T-helper 17 cell (primary cell): Measurements from ENCODE around the gene MAP7. TPM values are rescaled to one million over a fixed set of nuclear protein-coding genes. Genes with fewer than 3 reads are reported as not detected.
"Not testable (repeated sequence)": the region's sequence is repeated elsewhere in the genome, so short reads cannot be mapped to it uniquely, and the experiment has no call there.

Source experiments
- ATAC-seq: fragments of 150-1000 bp; cut with Tn5 transposase; 2 replicates; pipeline ENCODE4 v1.10.0; 2021; ENCODE audit warnings: mild to moderate bottlenecking, moderate library complexity
- DNase-seq, 3 donors: peaks; one replicate each; pipeline versions ENCODE4 v3.0.0 to v3.0.0-alpha.2; 2020 to 2021
- H3K9me3 ChIP-seq: one replicate; pipeline ENCODE4 v1.7.0; 2013; ENCODE audit warnings: low read length, mild to moderate bottlenecking; ENCODE audit not compliant: control insufficient read depth, poor library complexity, severe bottlenecking
- H3K27ac Mint-ChIP-seq: one replicate; pipeline ENCODE4 v1.8.0; 2022; ENCODE audit warnings: mild to moderate bottlenecking, moderate library complexity, mixed read lengths
- H3K27me3 Mint-ChIP-seq: one replicate; pipeline ENCODE4 v1.8.0; 2022; ENCODE audit warnings: mixed read lengths
- H3K36me3 Mint-ChIP-seq: one replicate; pipeline ENCODE4 v1.8.0; 2022; ENCODE audit warnings: low read depth, mixed read lengths
- H3K4me1 Mint-ChIP-seq: one replicate; pipeline ENCODE4 v1.8.0; 2022; ENCODE audit warnings: mild to moderate bottlenecking, mixed read lengths
- H3K4me3 Mint-ChIP-seq: one replicate; pipeline ENCODE4 v1.8.0; 2022; ENCODE audit warnings: mild to moderate bottlenecking, moderate library complexity, mixed read lengths
- total RNA-seq, 4 donors: library from RNA in 2 of 4; stranded (reverse) in 2 of 4; gene quantifications; one replicate each; pipeline ENCODE4 v1.2.3 and lab custom pipeline; 2022 to 2026

Gene MAP7
- total RNA-seq, 2 donors from 2014 or later, result 0.26 to 0.27 TPM

DNA sequence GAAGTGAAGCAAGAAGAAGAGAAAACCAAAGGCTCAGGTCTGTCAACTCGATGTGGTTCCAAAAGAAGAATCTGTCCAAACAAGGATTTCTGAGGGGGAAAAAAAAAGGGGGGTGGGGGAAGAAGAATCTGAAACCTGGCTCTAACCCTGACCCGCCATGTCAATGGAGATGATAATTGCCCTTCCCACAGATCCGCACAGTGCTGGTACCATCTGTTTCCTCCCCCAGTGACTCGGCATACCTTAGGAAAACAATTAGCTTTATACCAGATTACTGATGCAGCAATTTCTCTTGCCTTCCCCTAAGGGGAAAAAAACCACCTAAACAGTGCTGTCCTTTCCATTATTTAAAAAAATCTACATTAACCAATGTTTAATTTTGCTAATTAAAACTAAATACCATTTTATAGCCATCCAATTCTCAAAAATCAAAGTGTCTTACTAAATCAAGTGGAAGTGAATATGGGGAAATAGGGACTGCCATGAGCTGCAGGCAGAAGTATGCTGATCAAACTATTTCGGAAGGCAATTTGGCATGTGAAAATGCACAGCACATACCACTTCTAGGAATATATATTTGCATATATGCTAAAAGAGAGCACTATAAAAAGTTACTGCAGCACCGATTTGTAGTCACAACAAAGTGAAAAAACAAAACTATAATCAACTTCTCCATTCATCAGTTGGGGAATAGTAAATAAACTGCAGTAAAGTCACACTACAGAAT is 46.8 kb downstream of the MAP7 start:
- ATAC-seq, result no peak
- H3K27ac Mint-ChIP-seq, result no peak overlapping the region

DNA sequence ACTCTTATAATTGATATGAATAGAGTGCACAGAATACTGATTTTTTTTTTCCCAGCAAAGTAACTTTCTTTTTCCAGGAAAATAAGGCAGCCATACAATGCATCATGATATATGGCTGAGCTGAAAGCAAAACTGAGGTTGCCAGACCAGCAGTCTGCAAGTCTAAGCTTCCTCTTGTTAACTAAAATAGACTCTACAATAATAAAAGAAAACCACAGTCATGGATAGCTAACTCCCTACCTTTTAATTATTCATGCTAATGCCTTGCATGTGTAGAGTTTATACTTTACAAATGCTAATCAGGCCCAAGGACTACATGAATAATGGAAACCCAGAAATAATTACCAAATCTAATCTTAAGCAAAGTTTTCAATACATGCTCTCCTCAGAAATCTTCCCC is 47.4 kb downstream of the MAP7 start:
- no peaks in the 10 kb centered on the region for H3K27me3 Mint-ChIP-seq
- H3K9me3 ChIP-seq, result no peaks in the 10 kb centered on the region
- H3K4me3 Mint-ChIP-seq, result no peak overlapping the region
- DNase-seq (no peak), ATAC-seq (no peak)
- H3K27ac Mint-ChIP-seq, result no peak overlapping the region
- peaks cover 2% of the 10 kb centered on the region for H3K36me3 Mint-ChIP-seq
- H3K4me1 Mint-ChIP-seq, result no peaks in the 10 kb centered on the region

More for the DNA sequence above, 46.8 kb downstream of the MAP7 start:
- H3K9me3 ChIP-seq, result no peaks in the 10 kb centered on the region
- H3K36me3 Mint-ChIP-seq, result peaks cover 2% of the 10 kb centered on the region
- H3K27me3 Mint-ChIP-seq, result no peaks in the 10 kb centered on the region
- H3K4me3 Mint-ChIP-seq, result no peak overlapping the region
- no peak for DNase-seq
- H3K4me1 Mint-ChIP-seq, result no peaks in the 10 kb centered on the region

DNA sequence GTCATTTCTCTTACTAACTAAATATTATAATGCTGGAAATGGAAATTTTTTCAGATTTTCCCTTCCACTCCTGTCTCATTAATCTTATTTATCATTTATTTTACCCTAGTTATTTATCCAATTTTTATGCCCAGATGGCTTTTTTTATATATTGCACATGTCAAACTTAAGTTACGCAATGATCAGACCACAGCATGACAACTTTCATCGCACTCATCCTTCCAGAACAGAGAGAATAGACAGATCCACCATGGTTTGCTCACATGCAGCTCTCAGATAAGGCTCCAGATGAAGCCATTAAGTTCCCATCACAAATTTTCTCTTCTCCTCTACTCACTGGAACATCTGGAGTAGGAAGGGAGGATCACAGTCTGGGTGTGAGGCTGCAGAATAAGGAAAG is 48.7 kb downstream of the MAP7 start:
- Mint-ChIP-seq H3K27me3 (no peaks in the 10 kb centered on the region), H3K4me3 (no peak overlapping the region), H3K27ac (no peak overlapping the region), H3K4me1 (no peaks in the 10 kb centered on the region), H3K36me3 (peaks cover 2% of the 10 kb centered on the region)
- no peaks in the 10 kb centered on the region for H3K9me3 ChIP-seq
- DNase-seq (no peak), ATAC-seq (no peak)

DNA sequence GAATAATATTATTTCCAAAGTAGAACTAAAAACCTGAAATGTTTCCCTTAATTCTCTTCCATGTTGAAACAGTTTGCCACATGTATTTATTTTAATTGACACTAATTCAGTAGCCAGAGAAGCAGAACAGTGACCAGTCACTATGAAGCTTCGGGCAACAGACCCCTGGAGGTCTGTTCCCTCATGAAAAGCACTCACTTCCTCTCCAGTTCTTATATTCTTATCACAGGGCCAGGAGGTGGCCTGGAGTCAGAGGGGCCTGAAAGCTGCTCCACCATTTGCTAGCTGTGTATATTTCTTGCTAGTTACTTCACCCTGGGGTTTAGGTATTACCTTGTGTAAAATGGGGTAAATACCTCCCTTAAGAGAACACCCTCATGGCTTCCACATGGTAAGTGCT is 49.1 kb downstream of the MAP7 start:
- Mint-ChIP-seq H3K4me3 (no peak overlapping the region), H3K4me1 (no peaks in the 10 kb centered on the region), H3K27ac (no peak overlapping the region), H3K27me3 (no peaks in the 10 kb centered on the region), H3K36me3 (peaks cover under 1% of the 10 kb centered on the region)
- DNase-seq, result no peak
- ATAC-seq, result no peak
- H3K9me3 ChIP-seq, result no peaks in the 10 kb centered on the region

DNA sequence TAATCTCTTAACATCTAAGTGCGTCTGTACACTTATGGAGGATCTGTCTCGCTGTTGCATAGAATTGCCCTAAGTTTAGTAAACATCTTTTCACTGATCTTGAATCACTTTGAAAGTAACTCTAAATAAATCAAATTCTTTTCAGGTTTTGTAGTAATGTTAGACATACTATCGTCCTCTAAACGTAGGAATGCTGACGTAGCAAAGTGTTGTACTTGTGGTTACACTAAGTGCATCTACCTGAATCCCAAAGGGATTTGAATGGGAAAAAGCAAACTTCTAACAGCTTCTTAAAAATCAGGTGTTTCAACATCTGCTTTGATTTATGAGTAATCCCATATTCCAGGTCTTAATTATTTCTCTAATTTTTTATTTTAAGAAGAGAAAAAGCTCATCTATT is 49.8 kb downstream of the MAP7 start:
- Mint-ChIP-seq H3K4me3 (no peak overlapping the region), H3K4me1 (no peaks in the 10 kb centered on the region), H3K27ac (no peak overlapping the region), H3K27me3 (no peaks in the 10 kb centered on the region), H3K36me3 (no peaks in the 10 kb centered on the region)
- H3K9me3 ChIP-seq, result no peaks in the 10 kb centered on the region
- DNase-seq, result no peak
- ATAC-seq, result no peak

DNA sequence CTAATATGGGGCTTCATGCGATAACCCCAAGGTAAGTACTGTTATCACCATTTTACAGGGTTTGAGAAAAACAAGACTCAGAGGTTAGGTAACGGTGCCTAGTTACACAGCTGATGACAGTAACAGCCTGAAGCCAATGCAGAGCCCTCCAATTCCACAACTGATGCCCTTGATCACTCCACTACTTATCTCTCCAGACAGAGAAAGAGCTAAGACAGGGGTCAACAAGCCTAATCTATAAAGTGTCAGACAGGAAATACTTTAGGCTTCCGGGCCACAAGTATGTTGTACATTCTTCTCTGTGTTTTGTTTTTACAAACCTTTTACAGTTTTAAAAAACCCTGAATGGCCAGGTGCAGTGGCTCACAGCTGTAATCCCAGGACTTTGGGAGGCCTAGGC is 50.9 kb downstream of the MAP7 start:
- DNase-seq (no peak), ATAC-seq (no peak)
- Mint-ChIP-seq H3K36me3 (peaks cover 2% of the 10 kb centered on the region), H3K27me3 (peaks cover 6% of the 10 kb centered on the region), H3K4me1 (no peaks in the 10 kb centered on the region), H3K4me3 (no peak overlapping the region), H3K27ac (no peak overlapping the region)
- no peaks in the 10 kb centered on the region for H3K9me3 ChIP-seq

DNA sequence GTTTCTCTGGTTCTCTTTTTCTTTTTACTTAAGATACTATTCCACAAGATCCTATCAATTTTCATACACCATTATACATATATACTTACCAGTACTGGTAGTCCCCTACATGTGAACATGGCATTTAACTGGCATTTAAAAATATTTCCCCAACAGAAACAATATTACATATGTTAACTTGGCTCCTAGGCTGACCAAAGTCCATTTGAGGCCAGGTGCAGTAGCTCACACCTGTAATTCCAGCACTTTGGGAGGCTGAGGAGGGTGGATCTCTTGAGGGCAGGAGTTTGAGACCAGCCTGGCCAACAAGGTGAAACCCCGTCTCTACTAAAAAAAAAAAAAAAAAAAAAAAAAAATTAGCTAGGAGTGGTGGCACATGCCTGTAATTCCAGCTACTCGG is 53.8 kb downstream of the MAP7 start:
- not testable (repeated sequence) for DNase-seq, H3K9me3 ChIP-seq, H3K4me3 Mint-ChIP-seq, H3K4me1 Mint-ChIP-seq, H3K36me3 Mint-ChIP-seq, ATAC-seq, H3K27ac Mint-ChIP-seq
- H3K27me3 Mint-ChIP-seq, result peaks cover 11% of the 10 kb centered on the region

DNA sequence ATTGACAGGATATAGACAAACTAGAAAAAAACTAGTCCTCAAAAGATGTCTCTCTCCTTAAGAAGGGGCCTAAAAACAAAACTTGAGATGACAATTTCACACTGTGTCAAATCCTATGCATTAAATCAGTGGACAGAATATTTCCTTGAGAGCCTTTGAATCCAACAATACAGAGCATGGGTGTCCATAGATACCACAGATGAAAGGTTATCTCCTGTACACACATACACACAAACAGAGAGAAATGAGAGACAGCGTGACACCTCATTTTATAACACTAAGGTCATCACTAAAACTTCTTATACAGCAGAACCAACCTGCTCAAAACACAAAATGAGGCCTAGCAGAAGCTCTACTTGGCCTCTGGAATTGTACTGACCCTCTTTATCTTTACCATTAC is 55.5 kb downstream of the MAP7 start:
- Mint-ChIP-seq H3K4me3 (no peak overlapping the region), H3K36me3 (peaks cover 4% of the 10 kb centered on the region), H3K27ac (no peak overlapping the region)

DNA sequence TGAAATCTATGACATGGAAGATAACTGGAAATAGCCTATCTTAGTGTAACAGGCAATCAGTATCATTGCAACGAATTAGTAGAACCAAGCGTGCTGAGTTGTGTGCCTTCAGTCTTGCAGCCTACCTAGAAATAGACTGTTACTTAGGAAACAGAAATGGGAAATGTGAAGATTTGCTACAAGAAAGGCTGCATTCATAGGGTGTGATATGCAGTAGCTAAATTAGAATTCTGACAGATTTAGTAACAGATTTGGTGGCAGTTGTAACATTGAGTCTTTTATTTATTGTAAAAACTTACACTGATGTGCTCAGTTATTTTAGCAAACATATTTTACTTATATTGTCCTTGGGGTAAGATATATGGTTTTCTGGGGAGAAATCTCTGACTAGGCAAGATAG is 56.2 kb downstream of the MAP7 start:
- no peak for ATAC-seq
- DNase-seq, result no peak
- H3K4me3 Mint-ChIP-seq, result no peak overlapping the region
- H3K36me3 Mint-ChIP-seq, result peaks cover 4% of the 10 kb centered on the region
- no peak overlapping the region for H3K27ac Mint-ChIP-seq
- peaks cover 11% of the 10 kb centered on the region for H3K27me3 Mint-ChIP-seq
- H3K9me3 ChIP-seq, result no peaks in the 10 kb centered on the region
- H3K4me1 Mint-ChIP-seq, result no peaks in the 10 kb centered on the region

More for the DNA sequence above, 55.5 kb downstream of the MAP7 start:
- no peak for ATAC-seq
- no peaks in the 10 kb centered on the region for H3K9me3 ChIP-seq
- DNase-seq, result no peak
- no peaks in the 10 kb centered on the region for H3K4me1 Mint-ChIP-seq
- H3K27me3 Mint-ChIP-seq, result peaks cover 11% of the 10 kb centered on the region

DNA sequence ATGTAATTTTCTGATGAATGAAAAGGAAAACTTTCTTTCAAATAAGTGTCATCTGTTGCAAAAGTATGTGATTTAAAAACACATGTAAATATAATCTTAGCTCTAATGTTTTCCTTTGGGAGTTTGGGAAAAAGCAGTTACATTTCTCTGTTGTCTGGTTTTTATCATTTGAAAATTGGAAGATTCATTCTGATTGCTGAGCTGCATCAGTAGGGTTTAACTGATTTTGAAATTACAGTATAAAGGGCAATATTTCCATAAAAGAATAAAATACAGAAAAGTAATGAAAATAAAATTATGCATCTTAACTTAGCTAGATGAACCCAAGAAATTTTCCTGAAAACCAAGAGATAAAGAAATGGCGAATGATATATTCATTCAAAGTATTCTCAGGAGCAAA is 57.8 kb downstream of the MAP7 start:
- Mint-ChIP-seq H3K4me3 (no peak overlapping the region), H3K4me1 (no peaks in the 10 kb centered on the region), H3K36me3 (peaks cover 4% of the 10 kb centered on the region), H3K27me3 (peaks cover 11% of the 10 kb centered on the region), H3K27ac (no peak overlapping the region)
- DNase-seq (no peak), ATAC-seq (no peak)
- no peaks in the 10 kb centered on the region for H3K9me3 ChIP-seq

DNA sequence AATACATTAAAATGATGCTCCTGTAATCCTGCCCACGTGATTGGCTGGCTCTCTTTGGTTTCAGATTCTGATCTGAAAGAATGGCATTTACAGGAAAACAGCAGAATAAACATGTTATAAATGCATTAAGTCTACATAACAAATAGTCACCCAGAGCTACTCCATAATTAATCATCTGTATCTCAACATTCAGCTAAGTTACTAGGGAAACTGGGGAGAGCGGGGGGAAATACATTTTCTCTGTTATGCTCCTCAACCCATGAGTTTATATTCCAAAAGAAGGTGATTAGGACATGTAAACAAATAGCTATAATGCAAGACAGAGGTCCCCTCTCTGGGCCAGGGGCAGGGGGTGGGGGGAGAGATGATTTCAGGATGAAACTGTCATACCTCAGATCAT is 58.5 kb downstream of the MAP7 start:
- H3K27me3 Mint-ChIP-seq, result peaks cover 11% of the 10 kb centered on the region
- H3K36me3 Mint-ChIP-seq, result peaks cover 4% of the 10 kb centered on the region
- DNase-seq (no peak), ATAC-seq (no peak)
- no peaks in the 10 kb centered on the region for H3K9me3 ChIP-seq
- no peak overlapping the region for H3K4me3 Mint-ChIP-seq
- H3K4me1 Mint-ChIP-seq, result no peaks in the 10 kb centered on the region
- H3K27ac Mint-ChIP-seq, result no peak overlapping the region

DNA sequence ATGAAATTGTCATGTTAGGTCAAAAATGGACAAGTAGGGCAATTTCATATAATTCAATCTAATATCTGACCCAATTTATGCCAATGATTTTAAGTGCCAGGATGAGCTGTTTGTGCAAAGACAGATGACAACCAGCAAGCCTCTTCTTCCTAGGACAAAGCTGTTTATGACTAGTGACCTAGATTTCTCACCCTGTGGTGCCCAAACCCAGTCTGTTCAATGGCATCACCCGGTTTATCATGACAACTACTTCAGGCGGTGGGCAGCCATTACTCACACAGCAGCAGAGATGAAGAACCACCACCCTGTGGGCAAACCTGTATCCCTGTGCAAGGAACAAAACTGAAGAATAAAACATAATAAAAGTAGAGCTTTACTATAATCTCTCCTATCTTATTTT is 59.0 kb downstream of the MAP7 start:
- Mint-ChIP-seq H3K27me3 (peaks cover 11% of the 10 kb centered on the region), H3K27ac (no peak overlapping the region), H3K4me3 (no peak overlapping the region), H3K36me3 (peaks cover 4% of the 10 kb centered on the region), H3K4me1 (no peaks in the 10 kb centered on the region)
- DNase-seq (no peak), ATAC-seq (no peak)
- no peaks in the 10 kb centered on the region for H3K9me3 ChIP-seq

DNA sequence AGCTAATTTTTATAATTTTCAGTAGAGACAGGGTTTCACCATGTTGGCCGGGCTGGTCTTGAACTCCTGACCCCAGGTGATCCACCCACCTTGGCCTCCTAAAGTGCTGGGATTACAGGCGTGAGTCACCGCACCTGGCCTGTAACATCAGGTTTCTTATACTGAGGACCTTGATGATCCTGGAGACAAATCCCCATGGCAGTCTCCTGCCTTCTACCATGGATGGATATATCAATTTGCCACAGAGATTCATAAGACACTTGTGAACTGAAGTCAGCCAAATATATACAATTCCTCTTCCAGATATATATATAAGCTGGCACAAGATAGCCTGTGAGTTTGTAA is 60.6 kb downstream of the MAP7 start:
- not testable (repeated sequence) for H3K4me1 Mint-ChIP-seq, H3K36me3 Mint-ChIP-seq, H3K27me3 Mint-ChIP-seq, H3K9me3 ChIP-seq, DNase-seq, ATAC-seq, H3K4me3 Mint-ChIP-seq
- peak overlapping the region; percentile 14 for H3K27ac Mint-ChIP-seq

DNA sequence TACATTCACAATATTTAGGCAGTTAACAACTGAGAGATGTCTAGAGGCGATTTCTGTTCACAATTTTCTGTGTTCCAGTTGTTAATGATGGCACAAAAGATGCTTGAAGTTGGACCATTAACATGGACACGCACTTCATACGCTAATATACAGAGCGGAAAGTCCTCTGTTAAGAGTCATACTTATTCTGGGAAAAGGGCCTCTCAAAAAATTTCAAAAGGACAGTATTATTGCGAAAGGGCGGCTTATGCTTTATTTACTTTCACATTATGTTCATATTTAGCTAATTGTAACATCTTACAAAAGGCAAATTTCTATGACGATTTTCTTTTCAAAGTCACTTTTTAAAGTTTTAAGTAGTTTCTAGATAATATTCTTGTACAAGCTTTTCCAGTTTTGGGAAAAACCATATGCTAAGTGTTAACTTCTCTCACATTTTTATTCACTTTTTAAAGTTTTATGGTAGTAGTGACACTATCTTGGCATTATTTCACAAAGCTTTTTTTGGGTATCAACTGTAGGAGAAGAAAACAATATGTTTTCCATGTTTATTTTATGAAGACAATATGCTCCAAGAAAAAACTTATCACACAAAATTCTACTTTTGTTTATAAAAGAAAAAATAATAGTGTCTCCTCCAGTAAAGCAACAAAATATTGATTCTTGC is 62.3 kb downstream of the MAP7 start:
- ATAC-seq (no peak), DNase-seq (no peak)
- H3K4me1 Mint-ChIP-seq, result no peaks in the 10 kb centered on the region
- H3K36me3 Mint-ChIP-seq, result peaks cover 2% of the 10 kb centered on the region
- H3K9me3 ChIP-seq, result no peaks in the 10 kb centered on the region
- H3K27ac Mint-ChIP-seq, result no peak overlapping the region
- H3K4me3 Mint-ChIP-seq, result no peak overlapping the region
- H3K27me3 Mint-ChIP-seq, result no peaks in the 10 kb centered on the region
